HG03354 (cell line): ENCODE measurements around the gene IKZF4.
A peak's percentile ranks its signal among the peaks of the same experiment; 100 is the strongest.
"Not testable (repeated sequence)": the region's sequence is repeated elsewhere in the genome, so short reads cannot be mapped to it uniquely, and the experiment has no call there.

ENCODE experiments used
- ATAC-seq: cut with Tn5 transposase; IDR thresholded peaks from one replicate; pipeline ENCODE4 v1.9.1; 2021; ENCODE audit warnings: mild to moderate bottlenecking; ENCODE audit not compliant: unreplicated experiment, poor library complexity, severe bottlenecking

The IKZF4 gene

GRCh38 chr12:55996715-55997534, 23.9 kb upstream of the IKZF4 start, which contains the start of gene SUOX:
SUOX (plus strand) TSS chr12:55997276; CDS start chr12:56002222, 4,946 bp downstream.
- ATAC-seq = peak; percentile 99

- peak; percentile 7 for ATAC-seq
Measured at GRCh38 chr12:55997535-55997859, 23.3 kb upstream of the IKZF4 start.

GRCh38 chr12:55999522-55999921, 21.3 kb upstream of the IKZF4 start:
- ATAC-seq = not testable (repeated sequence)

- ATAC-seq = not testable (repeated sequence)
Measured at GRCh38 chr12:55999999-56000540, 20.8 kb upstream of the IKZF4 start.

- no peak for ATAC-seq
Measured at GRCh38 chr12:56001487-56002100, 19.2 kb upstream of the IKZF4 start.

- ATAC-seq = not testable (repeated sequence)
Measured at GRCh38 chr12:56003376-56003775, 17.5 kb upstream of the IKZF4 start.

- no peak for ATAC-seq
Measured at GRCh38 chr12:56004211-56004610, 16.6 kb upstream of the IKZF4 start.

GRCh38 chr12:56007564-56008559, 13.0 kb upstream of the IKZF4 start:
- ATAC-seq = peak; percentile 60

- ATAC-seq = no peak
Measured at GRCh38 chr12:56010111-56010570, 10.7 kb upstream of the IKZF4 start.

- no peak for ATAC-seq
Measured at GRCh38 chr12:56011509-56012090, 9.2 kb upstream of the IKZF4 start.

- no peak for ATAC-seq
Measured at GRCh38 chr12:56013482-56013881, 7.4 kb upstream of the IKZF4 start.

- ATAC-seq = no peak
Measured at GRCh38 chr12:56014205-56014604, 6.6 kb upstream of the IKZF4 start.

GRCh38 chr12:56017181-56017580, 3.7 kb upstream of the IKZF4 start:
- ATAC-seq = no peak

- ATAC-seq = no peak
Measured at GRCh38 chr12:56018356-56018755, 2.5 kb upstream of the IKZF4 start.

GRCh38 chr12:56021889-56022497, 1.1 kb downstream of the IKZF4 start:
- ATAC-seq = no peak

GRCh38 chr12:56028511-56029165, 7.8 kb downstream of the IKZF4 start:
- no peak for ATAC-seq

- no peak for ATAC-seq
Measured at GRCh38 chr12:56029166-56029519, 8.3 kb downstream of the IKZF4 start.

GRCh38 chr12:56029666-56030293, 8.9 kb downstream of the IKZF4 start:
- peak; percentile 60 for ATAC-seq
